A673 (cell line): ENCODE measurements around the gene MYOF.

ENCODE experiments used
- EZH2 ChIP-seq: fragments of 200-600 bp; sonication (generic); IDR thresholded peaks from 2 replicates; pipeline ENCODE4 v1.6.1; 2017; ENCODE audit warnings: borderline replicate concordance, low read depth, mild to moderate bottlenecking, mixed read lengths, antibody characterized with exemption, low read length; ENCODE audit not compliant: poor library complexity, severe bottlenecking
- TF ChIP-seq, protein P1 (sequence below): fragments of 300-800, 200-600 bp; sonication (generic); conservative IDR thresholded peaks from 2 replicates; pipeline ENCODE4 v1.5.1; 2017; ENCODE audit warnings: low read depth, mild to moderate bottlenecking, antibody characterized with exemption, low read length, moderate library complexity, mixed read lengths

DNA sequence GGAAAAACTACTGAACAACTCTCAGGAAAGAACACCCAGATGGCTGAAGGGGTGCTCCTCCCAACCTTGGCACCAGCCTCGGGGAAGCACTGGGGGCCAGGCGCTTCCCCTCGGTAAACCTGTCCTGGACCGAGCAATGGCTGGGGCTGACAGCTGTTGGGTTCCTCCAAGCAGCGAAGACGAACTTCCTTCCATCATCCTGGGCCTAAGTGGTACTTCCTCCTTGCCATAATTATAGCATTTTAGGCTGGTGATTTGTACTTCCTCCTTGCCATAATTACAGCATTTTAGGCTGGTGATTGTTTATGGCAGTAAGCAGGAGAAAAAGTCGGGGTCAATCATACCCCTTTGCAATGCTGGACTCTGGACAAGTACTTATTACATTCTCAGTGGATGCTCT lies 69.3 kb downstream of the MYOF start:
- TF ChIP-seq, protein P1, sequence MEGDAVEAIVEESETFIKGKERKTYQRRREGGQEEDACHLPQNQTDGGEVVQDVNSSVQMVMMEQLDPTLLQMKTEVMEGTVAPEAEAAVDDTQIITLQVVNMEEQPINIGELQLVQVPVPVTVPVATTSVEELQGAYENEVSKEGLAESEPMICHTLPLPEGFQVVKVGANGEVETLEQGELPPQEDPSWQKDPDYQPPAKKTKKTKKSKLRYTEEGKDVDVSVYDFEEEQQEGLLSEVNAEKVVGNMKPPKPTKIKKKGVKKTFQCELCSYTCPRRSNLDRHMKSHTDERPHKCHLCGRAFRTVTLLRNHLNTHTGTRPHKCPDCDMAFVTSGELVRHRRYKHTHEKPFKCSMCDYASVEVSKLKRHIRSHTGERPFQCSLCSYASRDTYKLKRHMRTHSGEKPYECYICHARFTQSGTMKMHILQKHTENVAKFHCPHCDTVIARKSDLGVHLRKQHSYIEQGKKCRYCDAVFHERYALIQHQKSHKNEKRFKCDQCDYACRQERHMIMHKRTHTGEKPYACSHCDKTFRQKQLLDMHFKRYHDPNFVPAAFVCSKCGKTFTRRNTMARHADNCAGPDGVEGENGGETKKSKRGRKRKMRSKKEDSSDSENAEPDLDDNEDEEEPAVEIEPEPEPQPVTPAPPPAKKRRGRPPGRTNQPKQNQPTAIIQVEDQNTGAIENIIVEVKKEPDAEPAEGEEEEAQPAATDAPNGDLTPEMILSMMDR, result no peak
- TF ChIP-seq EZH2, result no peak
